GM20431 (cell line): ENCODE results near the gene ALDH9A1.
"Not testable (repeated sequence)": the region's sequence is repeated elsewhere in the genome, so short reads cannot be mapped to it uniquely, and the experiment has no call there.

Experiments used
- in situ Hi-C: fragments of 300-500 bp; cut with MseI, MboI; formaldehyde crosslinking; loops from one replicate; pipeline ENCODE4 v1.15.0; 2020; ENCODE audit warnings: low sequenced_read_pairs; ENCODE audit not compliant: unreplicated experiment

Gene ALDH9A1

GRCh38 chr1:165695031-165695430 lies 3.3 kb downstream of the ALDH9A1 start:
- in situ Hi-C loops: no loop called here

GRCh38 chr1:165688046-165688445 lies 10.3 kb downstream of the ALDH9A1 start:
- in situ Hi-C loops: no loop called here

- in situ Hi-C loops: no loop called here
Measured at GRCh38 chr1:165686971-165687433, 11.4 kb downstream of the ALDH9A1 start.

- in situ Hi-C loops: no loop called here
Measured at GRCh38 chr1:165686121-165686970, 12.0 kb downstream of the ALDH9A1 start.

GRCh38 chr1:165683848-165684485 lies 14.4 kb downstream of the ALDH9A1 start:
- in situ Hi-C loops: no loop called here

GRCh38 chr1:165680773-165681172 lies 17.6 kb downstream of the ALDH9A1 start:
- in situ Hi-C loops: not testable (repeated sequence)

- in situ Hi-C loops: no loop called here
Measured at GRCh38 chr1:165680303-165680702, 18.1 kb downstream of the ALDH9A1 start.

GRCh38 chr1:165679282-165680036 lies 18.9 kb downstream of the ALDH9A1 start:
- in situ Hi-C loops: no loop called here

GRCh38 chr1:165678509-165678908 lies 19.9 kb downstream of the ALDH9A1 start:
- in situ Hi-C loops: no loop called here

- in situ Hi-C loops: no loop called here
Measured at GRCh38 chr1:165675794-165676193, 22.6 kb downstream of the ALDH9A1 start.

- in situ Hi-C loops: no loop called here
Measured at GRCh38 chr1:165674599-165674998, 23.8 kb downstream of the ALDH9A1 start.

GRCh38 chr1:165671526-165671925 lies 26.8 kb downstream of the ALDH9A1 start:
- in situ Hi-C loops: no loop called here

GRCh38 chr1:165668184-165668583 lies 30.2 kb downstream of the ALDH9A1 start:
- in situ Hi-C loops: no loop called here

- in situ Hi-C loops: no loop called here
Measured at GRCh38 chr1:165666152-165666825, 32.1 kb downstream of the ALDH9A1 start.

- in situ Hi-C loops: no loop called here
Measured at GRCh38 chr1:165662186-165662585, 36.2 kb downstream of the ALDH9A1 start.

GRCh38 chr1:165661703-165662102 lies 36.7 kb downstream of the ALDH9A1 start:
- in situ Hi-C loops: no loop called here

- in situ Hi-C loops: no loop called here
Measured at GRCh38 chr1:165659581-165659895, 38.8 kb downstream of the ALDH9A1 start.

- in situ Hi-C loops: not testable (repeated sequence)
Measured at GRCh38 chr1:165658766-165659580, 39.4 kb downstream of the ALDH9A1 start.

GRCh38 chr1:165650981-165651625 lies 47.3 kb downstream of the ALDH9A1 start:
- in situ Hi-C loops: no loop called here
